ENCODE data around the gene PHF19.

PHF19 gene

DNA sequence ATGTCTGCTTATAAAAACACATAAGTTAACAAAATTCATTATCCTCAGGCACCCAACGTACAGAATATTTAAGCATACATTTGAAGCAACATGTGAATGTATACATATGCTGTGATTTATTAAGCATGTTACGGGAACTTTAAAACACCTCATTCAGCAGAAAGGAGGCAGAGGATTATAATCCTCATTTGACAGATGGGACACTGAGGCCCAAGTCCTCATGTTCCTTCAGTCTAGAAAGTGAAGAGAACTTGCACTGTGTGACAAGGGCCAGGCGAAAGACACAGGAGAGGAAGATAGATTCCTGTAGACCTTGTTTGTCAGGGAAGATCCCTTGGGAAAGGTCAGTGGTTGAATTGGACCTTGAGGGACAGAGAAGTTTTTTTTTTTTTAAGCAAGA lies 26.7 kb downstream of the PHF19 start:
- no peak for DNase-seq

DNA sequence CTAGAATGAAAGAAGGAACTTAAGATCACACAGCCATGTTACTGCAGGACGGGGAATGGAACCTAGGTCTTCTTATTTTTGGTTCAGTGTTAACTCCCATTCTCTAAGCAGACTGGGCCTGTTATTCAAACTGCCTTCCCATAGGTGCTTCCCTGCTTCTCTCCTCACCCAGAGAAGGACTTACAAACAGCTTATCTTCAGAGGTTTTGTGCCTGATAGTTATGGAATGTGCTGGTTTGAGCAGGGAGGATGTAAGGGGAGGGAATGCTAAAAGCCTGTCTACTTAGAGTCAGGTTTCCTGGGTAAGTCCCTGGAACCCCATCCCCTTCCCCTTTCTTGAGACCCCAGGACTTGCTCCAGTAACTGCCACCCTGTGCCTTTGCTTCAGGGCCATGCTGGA lies 30.1 kb downstream of the PHF19 start:
- no peak for DNase-seq

DNA sequence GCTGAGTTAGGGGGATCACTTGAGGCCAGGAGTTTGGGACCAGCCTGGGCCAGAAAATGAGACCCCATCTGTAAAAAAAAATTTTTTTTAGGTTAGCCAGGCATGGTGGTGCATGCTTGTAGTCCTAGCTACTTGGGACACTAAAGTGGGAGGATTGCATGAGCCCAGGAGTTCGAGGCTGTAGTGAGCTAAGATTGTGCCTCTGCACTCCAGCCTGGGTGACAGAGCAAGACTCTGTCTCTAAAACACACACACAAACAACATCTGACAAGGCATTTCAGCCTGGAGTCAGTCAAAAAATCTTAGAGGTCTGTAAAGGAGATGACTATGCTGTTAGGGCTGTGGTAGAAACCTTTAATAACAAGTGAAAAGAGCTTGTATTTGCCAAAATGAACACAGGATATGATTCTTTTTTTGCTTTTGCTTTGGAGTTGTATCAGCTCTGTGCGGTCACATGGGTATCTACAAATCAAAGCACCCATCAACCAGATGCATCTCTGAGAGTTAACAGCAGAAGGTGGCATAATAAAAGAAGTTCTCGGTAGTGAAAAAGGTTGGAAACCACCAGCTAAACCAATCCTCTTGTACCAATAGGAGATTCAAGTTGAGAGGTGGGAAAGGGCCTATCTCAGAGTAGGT lies 30.6 kb downstream of the PHF19 start:
- no peak for DNase-seq

DNA sequence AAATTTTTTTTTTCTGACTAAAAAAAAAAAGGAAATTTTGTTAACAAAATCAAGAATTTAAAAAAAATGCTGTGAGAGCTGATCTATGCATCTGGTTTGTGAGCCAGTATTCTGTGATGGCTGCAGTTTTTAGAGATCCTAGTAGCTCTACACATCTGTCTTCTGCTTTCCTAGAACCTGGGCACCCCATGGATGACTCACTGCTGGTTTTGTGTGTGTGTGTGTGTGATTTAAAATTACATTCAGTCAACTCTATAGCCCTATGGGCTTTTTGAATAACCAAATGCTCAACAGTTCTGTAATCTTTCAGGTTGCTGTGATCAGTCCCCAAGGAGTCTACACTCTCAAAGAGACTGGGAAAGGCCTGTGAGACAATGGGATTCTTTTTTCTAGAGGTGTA lies 31.7 kb downstream of the PHF19 start:
- no peak for DNase-seq

DNA sequence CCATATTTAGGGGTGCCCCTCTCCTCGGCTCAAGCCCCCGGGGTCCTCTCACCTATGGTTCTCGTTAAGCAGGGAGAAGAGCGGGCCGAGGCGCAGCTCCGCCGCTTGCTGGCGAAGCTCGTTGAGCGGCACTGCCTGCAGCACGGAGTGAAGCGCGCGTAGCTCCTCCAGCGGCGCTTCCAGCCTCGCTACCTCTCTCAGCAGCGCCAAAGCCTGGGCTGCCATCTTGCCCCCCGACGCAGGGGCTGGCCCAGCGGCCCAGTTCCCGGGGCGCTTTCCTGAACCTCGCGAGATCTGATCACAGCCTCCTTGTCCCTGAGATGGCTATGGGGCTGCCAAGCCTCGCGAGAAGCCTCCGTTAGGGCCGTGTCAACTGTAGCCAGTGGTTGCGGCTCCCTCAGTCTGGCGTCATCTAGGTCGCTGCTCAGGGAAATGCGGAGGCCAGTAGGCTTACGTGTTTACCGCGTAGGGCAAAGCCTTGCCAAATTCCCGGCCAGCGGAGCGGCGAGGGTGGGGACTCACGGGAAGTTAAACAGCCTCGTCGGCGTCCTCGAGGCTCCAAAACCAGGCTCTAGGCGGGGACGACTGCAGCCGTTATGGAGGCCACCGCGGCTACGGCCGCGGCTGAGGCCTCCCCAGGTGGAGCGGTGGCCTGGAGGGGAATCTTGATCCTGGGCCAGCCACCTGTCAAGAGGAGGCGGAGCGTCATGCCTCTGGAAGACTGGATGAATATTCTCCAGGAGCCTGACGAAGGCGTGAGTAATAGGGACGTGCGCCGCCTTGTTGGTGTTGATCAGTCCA lies 34.1 kb downstream of the PHF19 start, which contains the start of gene PSMD5:
PSMD5 (minus strand) TSS at position 238 of the 801 bp plus-strand sequence; CDS start at position 225, 13 bp downstream.
- peak; percentile 99 for DNase-seq

DNA sequence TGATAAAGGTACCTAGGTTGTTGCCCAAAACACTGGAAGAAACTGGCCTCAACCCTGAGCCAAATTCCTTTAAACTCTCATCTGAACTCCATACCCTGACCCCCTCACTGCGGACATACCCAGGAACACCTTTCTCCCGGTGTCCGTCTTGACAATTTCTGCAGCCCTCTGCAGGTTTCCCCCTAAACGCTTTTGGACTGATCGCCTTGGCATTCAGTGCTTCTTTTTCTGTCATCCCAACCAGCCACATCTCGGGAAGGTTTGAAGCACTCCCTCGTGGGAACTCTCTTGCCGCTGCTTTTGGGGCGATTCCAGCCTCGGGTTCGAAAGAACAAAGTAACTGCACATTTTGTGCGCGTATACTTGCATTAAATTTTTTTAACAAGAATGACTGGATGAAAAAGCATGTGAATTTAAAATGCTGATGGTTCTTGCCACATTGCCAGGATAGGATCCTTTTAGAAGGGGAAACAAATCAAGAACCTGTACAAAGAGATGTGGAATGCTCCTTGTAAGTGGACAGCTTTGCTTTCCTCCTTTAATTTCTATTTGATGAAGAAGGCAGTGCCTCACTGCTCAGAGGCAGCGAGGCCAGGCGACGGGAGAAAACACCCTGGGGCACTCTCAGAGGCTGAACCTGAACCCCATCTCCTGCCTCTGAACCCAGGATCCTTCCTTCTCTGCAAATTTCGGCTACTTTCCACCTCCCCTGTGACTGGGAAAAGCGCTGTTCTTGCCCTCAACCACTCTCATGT lies 34.9 kb downstream of the PHF19 start:
- no peak for DNase-seq

DNA sequence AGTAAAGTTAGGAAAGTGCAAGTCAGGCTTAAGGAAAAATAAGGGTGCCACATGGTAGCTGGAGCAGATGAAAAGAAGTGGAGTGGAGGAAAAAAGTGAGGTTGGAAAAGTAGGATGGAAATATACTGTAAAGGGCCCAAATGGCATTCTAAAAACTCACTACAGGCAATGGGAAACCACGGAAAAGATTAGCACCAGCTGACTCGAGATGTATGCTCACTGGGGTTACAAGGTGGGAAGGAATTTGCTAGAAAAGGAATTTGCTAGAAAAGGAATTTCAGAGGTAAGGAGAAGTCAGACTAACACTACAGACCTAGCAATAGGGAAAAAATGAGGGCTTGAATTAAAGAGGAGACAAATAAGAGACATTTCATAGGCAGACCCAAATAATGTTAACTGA lies 37.8 kb downstream of the PHF19 start:
- DNase-seq: no peak

DNA sequence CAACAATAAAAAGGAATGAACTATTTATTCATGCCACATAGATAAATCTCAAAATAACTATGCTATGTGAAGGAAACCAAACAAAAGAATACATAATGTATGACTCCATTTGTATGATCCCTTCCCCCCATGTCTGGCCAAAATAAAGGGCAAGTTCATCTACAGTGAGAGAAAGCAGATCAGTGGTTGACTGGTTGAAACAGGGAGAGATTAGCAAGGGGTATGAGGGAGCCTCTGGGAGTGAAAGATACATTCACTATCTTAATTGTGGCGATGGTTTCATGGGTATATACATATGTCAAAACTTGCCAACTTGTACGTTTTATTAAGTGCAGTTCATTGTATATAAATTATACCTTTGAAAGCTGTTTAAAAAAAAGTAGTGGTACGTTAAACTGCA lies 39.1 kb downstream of the PHF19 start:
- no peak for DNase-seq

DNA sequence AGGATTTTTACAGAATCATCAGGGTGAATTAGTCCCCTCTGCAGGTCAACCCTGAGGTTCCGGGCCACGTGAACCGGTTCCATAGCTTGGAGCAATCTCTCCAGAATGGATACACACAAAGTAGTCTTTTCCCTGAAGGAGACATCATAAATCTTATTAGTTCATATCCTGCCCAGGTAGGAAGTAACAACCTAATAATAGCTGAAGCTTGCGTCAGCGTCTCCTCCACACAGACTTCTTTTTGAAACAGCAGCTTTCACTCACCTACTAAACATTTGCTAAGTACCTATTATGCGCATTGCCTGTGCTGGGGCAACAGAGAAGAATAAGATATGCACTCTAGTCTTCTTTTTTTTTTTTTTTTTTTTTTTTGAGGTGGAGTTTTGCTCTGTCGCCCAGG lies 43.7 kb downstream of the PHF19 start:
- DNase-seq: no peak

DNA sequence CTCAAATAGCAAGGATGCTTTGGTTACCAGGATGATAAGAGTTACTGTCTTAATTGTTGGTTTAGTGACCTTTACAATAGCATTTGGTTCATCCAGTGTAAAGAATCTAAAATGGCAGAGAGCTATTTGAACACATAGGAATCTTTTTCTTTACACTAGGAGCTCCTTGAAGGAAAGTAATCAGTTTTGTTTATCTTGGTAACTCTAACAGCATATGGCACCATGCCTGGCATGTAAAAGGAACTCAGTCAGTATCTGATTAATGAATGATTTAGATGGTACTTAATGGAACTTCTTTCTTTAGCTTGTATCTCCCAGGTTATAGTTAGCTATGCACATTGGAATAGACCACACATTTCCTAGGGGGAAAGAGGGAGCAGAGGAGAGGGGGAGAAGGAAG lies 44.2 kb downstream of the PHF19 start:
- no peak for DNase-seq

DNA sequence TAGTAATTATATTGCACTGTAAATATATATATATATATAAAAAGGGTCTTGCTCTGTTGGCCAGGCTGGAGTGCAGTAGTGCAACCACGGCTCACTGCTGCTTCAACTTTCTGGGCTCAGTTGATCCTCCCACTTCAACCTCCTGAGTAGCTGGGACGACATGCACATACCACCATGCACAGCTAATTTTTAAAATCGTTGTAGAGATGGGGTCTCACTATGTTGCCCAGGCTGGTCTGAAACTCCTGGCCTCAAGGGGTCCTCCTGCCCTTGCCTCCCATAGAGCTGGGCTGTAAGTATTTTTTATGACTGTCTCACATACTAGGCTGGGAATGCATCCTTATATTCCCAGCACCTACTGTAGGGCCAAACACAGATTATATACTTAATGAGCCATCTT lies 46.1 kb downstream of the PHF19 start:
- no peak for DNase-seq

DNA sequence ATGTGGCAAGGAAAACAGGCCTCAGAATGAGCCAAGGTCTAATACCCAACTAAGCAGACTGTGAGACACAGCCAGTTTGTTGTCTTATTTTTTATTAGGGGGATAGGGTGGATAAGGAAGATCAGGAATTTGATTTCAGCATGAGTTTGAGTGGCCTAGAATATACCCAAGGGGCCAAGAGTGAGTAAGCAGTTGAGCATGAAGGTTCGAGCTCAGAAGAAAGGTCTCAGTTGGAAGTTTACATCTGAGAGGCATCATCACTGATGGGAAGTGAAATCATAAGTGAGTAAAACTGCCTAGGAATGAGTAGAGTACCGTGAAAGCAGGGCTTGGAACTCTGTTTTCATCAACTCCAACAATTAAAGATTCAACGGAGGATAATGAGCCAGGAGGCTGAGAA lies 46.8 kb downstream of the PHF19 start:
- no peak for DNase-seq

DNA sequence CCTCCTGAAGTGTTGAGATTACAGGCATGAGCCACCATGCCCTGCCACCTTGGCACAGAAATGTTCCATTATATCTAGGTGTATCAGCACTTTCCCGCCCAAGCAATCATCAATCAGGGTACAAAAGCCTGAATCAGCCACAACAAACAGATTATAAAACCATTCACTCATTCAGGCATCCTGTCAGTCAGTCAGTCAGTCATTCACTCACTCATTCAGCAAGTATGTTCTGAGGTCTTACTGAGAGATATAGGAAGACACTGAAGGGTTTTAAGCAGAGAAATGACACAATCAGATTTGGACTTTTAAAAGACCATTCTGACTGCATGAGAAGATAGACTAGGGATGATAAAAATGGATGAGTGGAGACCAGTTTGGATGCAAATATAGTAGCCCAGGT lies 47.3 kb downstream of the PHF19 start:
- no peak for DNase-seq

DNA sequence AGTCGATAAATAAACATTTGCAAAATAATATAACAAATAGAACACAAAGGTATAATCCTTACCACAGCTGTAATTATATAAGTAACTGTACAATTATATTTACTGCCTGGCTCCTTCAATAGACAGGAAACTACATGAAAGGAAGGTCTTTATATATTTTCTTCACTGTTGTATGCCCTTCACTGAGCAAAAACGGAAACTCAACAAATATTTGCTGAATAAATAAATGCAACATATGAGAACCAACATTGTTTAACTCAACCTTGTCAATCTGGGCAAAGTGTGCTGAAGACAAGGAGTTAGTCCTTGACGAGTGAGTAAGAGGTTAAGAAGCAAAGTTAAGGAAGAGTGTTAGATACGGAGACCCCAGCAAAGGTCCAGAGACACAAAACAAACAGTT lies 56.9 kb downstream of the PHF19 start:
- DNase-seq: no peak

DNA sequence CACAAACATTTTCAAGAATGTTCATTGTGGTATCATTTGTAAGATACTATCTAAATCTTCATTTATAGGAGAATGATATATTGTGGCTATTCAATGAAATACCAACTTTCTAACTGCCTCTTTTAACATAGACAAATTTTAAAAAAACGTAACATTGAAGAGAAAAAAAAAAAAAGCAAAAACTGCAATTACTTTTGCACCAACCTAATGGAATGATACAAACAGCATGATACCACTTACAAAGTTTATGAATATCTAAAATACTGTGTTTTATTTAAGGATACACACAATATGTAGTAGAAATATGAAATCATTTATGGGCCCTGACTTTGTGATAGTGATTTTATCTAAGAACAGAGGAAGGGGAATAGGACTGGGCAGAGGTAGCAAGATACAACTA lies 58.4 kb downstream of the PHF19 start:
- no peak for DNase-seq

DNA sequence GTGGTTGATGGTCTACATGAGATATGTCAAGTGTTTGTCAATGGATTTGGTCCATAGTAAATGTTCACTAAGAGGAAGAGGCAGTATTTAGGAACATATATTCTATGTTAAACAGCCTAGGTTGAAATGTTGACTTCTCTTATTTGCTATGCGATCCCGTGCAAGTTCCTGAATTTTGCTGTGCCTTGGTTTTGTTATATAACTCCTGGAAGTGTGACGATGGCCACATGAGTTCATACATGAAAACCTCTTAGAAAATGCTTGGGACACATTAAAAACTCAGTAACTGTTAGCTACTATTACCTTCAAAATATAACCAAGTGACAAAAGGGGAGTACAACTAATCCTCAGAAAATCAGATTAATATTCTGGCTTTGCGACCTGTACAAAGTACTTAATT lies 61.9 kb downstream of the PHF19 start:
- no peak for DNase-seq

DNA sequence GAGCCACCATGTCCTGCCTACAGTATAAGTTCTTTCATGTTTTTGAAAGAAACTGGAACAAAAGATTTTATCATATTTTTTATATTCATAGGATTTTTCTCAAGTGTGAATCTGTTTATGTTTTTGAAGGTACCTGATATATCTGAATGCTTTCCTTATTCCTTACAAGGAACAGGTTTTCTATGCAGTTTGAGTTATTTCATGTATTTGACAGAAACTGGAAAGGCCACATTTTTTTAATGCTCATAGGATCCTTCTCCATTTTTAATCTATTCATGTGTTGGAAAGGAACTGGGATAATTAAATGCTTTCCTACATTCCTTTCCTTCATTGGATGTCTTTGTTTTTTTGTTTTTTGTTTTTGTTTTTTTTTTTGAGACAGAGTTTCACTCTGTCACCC lies 68.1 kb downstream of the PHF19 start:
- no peak for DNase-seq

DNA sequence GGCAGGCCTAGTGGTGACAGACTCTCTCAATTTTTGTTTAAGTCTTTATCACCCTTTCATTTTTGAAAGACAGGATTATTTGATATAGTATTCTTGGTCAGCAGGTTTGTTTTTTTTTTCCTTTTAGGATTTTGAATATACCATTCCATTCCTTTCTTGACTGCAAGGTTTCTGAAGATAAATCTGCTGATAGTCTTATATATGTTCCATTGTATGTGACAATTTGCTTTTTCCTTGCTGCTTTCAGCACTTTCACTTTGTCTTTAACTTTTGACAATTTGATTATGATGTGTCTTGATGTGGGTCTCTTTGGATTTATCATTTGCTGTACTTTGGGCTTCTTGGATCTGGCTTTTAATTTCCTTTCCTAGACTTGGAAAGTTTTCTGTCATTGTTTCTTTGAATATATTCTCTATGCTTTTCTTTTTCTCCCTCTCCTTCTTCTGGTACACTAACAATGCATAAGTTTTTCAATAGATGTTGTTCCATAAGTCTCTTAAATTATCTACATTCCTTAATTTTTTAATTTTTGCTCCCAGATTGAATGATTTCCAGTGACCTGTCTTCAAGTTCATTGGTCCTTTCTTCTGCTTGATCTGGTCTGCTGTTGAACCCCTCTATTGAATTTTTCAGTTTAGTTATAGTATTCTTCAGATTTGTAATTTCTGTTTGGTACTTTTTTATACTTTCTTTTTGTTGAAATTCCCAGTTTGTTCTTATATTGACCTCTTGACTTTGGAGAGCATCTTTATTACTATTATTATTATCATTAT lies 69.2 kb downstream of the PHF19 start:
- no peak for DNase-seq

All from NCI-H2171 treated with DMSO at 0.1 percent for 48 hours (cell line).